HG02884 (cell line): ENCODE measurements around the gene MAP3K5.
A peak's percentile ranks its signal among the peaks of the same experiment; 100 is the strongest.

Experiments
- ATAC-seq: cut with Tn5 transposase; IDR thresholded peaks from one replicate; pipeline ENCODE4 v1.9.1; 2021; ENCODE audit warnings: mild to moderate bottlenecking, moderate library complexity; ENCODE audit not compliant: unreplicated experiment

MAP3K5 gene

DNA sequence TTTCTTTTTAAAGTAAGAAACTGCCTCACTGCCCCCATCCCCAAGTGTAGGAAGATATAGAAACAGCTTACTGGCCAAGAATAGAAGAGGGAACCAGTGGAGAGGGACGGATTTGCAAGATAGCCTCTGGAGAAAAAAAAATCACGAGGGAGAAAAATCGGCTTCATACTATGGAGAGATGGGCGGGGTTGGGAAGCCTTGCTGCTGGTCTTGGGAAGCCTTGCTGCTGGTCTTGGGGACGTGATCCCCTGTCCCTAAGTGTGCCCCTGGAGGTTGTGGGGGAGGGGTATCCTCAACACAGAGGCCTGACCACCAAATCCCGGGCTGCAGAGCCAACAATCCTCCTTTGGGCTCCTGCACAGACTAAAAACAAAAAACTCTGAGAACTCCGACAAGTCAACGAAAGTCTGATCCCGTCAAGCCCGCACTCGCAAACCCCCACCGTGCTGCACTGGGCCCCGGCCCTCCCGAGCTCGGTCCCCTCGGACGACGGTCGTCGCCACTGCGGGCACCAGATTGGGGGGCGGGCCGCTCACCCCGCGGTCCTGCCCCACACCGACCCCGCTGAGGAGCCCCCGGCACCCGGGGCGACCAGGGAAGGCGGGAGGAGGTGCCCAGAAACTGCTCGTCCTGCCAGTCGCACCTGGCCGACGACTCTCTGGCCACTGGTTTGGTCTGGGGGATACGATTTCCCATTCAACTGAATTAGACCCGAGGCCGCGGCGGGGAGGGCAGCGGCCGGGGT lies 242.8 kb downstream of the MAP3K5 start:
- ATAC-seq: peak; percentile 4

DNA sequence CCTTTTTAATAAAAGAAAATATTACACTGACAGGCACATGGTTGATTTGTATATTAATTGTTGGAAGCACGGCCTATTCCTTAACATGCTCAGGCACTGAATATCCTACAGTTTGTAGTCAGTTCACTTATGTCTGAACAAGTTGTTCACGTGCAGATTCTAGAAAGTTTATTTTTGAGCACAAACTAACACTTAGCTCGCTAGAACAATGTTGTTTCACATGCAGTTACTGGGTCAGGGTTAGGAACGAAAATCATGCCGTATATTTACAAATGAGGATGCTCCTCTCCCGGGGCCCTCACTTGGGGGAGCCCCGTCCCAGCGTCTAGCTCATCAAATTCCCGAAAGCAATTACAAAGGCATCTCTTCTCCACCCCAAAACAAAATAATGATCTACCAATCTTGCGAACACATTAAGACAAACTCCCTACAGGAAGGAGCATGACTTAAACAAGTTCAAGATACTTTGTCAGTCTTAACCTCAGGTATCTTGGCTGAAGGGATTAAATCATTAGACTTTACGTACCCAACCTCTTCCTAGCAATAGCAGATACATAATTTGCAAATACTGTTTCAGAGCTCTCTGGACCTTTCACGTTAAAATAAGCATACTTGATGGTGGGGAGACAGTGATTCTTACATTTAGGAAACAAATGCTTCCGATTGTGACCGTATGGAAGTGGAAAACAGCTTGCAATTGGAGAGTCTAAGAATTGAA lies 243.5 kb downstream of the MAP3K5 start:
- no peak for ATAC-seq

DNA sequence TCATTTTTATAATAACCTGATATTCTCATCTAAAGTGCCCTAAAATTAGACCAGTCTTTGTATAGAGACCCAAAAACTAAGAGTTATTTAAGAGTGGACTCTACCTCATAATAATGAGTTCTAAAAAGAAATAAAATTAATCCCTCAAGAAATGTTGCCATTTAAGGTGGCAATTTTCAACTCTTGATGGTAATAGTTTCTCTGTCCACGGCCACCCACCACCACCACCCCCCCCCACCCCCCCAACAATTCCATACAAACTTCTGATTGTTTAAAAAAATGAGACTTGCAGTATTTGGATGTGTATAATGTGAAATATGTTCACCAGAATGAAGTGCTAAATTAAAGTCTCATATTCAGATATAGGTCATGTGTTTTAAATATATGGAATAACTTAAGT lies 244.4 kb downstream of the MAP3K5 start:
- ATAC-seq: no peak

DNA sequence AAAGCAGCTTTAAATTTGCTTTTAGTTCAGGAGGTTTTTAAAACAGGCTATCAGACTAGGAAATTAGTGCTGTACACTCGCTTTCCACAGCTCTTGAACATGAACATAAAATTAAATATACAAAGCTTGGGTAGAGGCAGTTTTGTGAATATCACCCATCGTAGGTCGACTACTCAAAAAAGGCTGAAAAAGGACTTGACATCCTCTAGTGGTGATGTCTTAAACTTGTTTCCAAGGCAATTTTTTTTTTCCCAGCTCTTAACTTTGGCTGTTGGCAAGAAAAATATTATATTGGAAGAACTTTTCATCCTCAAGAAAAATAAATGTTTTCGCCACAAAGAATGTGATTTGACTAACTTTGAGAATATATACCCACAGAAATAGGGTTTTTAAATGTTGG lies 244.9 kb downstream of the MAP3K5 start:
- ATAC-seq: no peak

DNA sequence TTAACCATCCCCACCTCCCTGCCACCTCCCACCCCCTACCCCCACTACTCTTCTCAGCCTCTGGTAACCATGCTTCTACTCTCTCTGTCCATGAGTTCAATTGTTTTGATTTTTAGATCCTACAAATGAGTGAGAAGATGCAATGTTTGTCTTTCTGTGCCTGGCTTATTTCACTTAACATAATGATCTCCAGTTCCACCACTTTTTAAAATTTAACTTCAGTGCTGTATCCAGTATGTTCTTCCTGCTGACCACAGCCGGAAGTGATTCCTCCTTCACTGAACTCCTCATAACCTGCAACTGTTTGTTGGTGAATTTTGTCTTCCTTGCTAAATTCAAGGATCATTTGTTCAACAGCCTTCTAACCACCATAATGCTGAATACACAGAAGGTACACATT lies 245.9 kb downstream of the MAP3K5 start:
- no peak for ATAC-seq

DNA sequence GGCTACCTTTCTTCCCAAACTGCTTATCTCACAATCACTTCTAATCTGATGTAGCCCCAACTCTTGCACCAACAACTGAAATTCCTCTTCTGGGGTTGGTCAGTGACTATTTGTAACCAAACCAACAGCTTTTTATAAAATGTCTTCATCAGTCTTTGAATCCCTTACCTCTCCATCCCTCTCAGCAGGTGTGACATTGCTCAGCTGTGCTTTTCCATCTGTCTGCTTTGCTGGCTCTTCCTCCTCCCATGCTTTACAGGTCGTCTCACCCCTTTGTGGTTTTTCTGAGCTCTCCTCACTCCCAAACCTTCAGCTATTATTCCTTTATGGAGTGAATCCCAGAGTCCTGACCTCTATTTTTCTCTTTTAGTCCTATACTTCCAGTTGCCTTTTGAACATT lies 248.0 kb downstream of the MAP3K5 start:
- ATAC-seq: no peak

DNA sequence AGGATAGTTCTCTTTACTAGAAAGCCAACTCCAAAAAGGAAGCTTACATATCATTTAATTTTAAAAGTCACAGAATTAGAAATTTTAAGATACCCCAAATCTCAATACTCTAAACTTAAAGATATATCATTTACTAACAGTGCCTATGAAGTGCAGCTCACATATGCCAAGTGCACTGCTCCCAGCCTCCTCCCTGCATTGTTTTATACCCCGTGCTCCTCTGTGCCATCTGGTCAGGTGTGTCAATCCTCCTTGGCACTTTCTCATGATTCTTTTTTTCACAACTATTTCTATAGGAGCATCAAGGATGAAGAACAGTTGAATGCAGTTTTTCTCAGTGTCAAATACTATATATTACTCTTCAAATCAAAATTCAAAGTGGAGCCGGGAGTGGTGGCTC lies 250.9 kb downstream of the MAP3K5 start:
- no peak for ATAC-seq

DNA sequence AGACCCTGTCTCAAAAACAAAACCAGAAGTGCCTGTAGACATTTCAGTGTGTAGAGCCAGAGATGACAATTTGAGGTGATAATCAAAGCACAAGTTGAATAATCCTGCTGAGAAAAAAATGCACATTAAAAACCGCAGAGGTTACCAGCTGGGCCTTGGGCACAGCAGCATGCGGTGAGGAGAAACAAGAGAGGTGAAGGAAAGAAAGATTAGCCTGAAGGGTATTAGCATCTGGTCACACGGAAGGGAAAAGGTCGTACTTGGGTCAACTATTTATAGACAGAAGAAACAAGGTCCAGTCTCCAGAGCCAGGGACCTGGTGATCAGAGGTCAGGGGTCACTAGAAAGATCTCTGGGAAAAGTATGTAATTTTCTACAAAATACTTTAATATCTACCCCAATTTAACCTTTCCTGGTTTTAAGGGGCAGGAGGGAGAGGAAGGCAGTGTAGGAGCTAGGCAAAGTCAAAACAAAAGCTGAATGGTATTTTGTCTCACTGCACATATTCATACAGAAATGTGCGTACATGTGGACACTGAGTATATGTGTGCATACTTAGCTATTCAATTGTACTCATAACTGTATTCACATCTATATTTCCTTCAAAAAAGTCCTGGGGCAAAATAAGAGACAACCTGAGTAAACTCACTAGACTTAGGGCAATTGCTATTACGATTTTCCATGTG lies 252.2 kb downstream of the MAP3K5 start:
- ATAC-seq: no peak

DNA sequence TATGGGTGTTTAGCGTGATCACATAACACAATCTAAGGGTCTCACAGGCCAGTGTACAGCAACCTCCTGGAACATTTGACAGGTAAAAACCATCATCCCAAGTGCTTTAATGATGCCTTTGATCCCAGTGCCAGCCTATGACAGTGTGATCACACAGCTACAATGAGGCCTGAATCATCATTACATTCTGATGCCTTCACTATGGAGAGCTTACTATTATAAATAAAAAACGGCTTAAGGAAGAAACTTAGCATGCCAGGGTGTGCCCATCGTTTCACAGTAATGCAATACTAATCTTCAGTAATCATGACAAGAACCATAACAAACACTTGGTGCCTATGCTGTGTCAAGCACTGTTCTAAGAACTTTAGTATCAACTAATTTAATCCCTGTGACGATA lies 253.4 kb downstream of the MAP3K5 start:
- no peak for ATAC-seq

DNA sequence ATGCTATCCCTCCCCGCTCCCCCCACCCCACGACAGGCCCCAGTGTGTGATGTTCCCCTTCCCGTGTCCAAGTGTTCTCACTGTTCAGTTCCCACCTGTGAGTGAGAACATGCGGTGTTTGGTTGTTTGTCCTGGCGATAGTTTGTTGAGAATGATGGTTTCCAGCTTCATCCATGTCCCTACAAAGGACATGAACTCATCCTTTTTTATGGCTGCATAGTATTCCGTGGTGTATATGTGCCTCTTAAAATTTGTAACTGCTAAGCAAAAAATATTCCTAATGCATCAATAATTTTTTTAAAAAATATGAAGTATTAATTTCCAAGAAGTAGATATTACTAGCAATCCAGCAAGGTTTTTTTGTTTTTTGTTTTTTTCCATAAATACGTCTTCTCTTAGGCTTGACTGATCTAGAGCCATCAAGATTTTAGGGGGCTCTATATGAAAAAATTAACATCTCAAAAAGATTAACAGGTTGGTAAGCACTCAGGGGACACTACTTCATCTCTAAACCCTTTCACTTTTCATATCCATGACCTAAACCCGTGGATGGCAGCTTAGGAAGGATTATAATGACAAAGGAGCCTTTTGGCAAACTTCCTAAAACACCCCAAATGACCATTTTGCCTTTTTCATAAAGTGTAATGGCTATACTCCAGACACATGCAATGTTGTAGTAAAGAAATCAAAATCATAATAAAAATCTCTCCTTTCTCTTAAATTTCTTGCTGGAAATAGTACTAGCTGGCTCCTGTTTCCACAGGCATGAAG lies 256.2 kb downstream of the MAP3K5 start:
- ATAC-seq: no peak

DNA sequence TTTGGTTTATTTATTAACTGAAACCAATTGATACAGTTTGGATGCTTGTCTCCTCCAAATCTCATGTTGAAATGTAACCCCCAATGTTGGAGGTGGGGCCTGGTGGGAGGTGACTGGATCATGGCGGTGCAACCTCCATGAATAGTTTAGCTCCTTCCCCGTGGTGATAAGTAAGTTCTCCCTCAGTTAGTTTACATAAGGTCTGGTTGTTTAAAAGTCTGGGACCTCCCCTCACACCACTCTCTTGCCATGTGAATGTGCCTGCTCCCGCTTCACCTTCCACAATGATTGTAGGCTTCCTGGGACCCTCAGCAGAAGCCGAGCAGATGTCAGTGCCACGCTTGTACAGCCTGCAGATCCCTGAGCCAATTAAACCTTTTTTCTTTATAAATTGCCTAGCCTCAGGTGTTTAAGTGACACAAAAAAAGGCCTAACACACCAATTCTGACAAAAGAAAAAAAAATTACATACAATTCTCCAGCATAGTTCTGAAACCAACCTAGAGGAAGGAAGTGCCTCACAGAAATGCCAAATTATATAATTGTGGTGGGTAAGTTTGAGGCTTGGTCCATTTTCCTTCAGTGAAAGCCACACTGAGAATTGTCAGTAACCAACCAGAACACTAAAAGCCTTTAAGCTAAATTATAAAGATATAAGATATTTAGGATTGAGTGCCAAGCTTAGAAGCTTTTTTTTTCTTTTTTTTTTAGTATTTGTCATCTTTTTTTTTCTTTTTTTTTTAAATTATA lies 257.1 kb downstream of the MAP3K5 start:
- no peak for ATAC-seq

DNA sequence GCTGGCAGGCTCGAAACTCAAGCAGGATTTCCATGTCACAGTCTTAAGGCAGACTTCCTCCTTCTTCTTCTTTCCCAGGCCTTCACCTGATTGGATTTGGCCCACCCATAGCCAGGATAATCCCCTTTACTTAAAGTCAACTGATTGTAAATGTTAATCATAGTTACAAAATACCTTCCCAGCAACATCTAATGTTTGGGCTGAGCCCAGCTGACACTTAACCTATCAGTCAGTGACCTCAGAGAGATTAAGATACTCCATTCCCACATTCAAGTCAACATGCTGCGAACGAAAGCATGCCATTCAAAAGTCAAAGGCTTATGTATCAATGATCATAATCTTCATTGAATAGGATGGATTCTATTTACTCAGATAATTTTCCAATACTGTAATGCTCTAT lies 258.0 kb downstream of the MAP3K5 start:
- ATAC-seq: no peak

DNA sequence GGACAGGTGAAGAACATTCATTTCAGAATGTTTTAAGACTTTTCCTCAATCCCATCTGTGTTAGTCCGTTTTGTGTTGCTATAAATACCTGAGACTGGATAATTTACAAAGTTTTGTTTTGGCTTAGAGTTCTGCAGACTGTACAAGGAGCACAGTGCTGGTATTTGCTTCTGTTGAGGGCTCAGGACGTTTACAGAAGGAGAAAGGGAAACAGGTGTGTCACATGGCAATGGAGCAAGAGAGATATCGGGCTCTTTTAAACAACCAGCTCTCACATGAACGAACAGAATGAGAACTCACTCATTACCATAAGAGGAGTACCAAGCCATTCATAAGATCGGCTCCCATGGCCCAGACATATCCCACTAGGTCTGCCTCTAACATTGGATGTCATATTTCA lies 258.8 kb downstream of the MAP3K5 start:
- no peak for ATAC-seq

DNA sequence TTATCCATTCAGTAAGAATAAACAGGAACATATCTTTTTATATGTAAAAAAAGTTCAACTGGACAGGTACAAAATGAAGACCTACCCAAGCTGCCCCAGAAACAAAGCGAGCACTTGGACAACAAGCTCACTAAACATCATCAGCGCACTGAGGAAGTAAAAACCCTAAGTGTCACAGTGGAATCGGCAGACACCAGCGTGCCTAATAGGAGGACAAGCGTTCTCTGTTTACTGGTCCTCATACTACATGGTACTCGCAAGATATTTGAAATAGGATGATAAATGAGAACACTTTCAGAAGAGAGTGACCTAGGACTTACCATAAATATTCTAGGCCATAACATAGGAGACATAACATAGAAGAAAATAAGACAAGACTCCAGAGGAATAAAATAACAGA lies 260.2 kb downstream of the MAP3K5 start:
- ATAC-seq: no peak

DNA sequence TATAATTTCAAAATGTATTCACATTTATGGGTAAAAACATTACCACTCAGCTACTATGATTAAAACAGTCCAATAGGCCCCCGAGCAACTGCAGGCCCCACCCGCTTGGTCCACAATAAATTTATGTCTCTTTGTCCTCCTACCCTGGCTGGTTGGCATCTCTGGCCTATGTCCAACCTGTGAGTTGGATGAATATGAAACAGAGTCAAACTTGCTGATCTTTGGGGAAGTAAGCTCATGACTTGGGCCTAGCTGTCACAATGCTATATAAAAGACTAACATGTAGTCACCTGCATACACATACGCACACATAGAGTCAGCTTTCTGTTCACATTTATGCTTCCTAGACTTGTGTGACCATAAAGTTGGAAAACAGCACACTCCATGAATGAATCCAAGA lies 262.6 kb downstream of the MAP3K5 start:
- no peak for ATAC-seq

DNA sequence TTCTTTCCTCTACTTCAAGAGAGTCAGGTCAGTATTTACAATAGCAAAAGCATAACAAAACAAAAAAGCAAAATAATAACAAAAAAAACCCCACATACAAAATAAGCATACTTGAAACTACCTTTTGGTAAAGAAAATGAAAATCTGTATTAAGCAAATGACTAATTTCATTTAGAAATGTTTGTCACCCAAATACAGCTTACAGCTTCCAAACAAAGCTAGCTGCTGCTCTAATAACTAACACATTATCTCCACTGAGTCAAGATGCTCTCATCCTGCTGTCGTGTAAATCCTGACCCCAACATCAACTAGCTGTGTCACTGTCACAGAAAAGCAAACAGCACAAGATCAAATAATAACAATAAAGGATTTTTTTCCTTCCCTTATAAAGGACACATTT lies 263.8 kb downstream of the MAP3K5 start:
- no peak for ATAC-seq

DNA sequence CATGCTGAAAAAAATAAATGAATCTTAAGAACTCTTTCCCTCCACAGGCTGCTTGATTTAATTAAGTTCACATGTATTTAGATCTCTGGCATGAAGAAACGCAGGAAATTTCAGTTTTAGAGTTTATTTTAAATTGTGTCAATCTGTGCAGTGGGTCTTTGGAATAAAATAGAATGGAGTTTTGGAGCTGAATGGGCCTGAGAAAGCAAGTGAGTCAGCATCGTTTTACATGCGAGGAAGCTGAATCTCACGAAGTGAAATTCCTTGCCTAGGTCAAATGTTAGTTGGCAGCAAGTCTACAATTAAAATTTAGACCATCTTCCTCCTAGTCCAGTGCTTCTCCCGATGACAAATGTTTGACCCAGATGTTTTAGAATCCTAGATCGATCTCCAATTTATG lies 264.4 kb downstream of the MAP3K5 start:
- ATAC-seq: no peak

DNA sequence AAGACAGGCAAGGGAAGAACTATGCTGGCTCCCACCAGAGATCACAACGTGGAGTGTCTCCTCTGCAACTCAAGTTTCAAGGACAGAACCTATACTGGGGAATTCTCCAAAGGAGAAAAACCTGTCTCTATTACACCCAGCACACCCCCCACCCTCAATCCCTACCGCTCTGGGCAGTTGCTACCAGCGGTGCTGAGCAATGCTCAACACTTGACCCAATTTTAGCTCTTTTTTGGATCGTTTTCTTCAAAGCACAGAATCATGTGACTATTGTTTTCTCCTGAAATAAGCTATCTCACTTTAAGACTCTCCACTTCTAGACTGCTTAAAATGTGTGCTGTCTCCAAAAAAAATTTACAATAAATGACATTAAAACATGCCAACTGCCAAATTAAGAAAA lies 265.3 kb downstream of the MAP3K5 start:
- no peak for ATAC-seq

DNA sequence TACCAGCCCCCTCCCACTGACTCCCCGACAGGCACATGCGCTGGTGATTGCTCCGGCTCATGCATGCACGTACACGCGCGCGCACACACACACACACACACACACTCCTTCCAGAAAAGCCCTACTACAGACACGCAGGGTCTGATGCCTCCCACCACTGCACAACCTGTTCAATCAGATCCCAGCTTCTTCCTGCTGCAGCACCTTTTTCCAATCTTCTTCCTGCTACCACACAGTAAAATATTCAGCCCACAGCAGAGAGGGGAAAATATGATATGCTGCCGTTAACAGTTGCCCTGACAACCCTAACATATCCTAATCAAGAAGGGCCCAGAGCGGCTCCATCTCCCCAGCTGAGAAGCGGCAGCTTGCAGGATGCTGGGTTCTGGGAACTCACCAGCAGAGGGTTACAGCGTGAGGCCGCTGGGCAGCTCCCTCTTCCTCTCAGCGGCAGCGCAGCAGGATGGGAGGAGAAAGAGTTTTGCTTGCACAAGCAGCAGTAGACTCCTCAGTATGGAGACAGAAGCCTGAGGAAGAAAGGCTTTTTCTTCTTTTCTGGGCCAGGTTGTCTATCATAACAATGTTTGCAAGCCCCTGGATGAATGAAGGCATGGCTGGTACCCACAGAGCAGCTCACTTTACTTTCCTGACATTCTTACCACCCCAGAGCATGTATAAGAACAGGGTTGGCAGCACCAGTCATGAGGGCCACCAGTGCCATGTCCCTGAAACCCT lies 265.9 kb downstream of the MAP3K5 start:
- ATAC-seq: no peak

DNA sequence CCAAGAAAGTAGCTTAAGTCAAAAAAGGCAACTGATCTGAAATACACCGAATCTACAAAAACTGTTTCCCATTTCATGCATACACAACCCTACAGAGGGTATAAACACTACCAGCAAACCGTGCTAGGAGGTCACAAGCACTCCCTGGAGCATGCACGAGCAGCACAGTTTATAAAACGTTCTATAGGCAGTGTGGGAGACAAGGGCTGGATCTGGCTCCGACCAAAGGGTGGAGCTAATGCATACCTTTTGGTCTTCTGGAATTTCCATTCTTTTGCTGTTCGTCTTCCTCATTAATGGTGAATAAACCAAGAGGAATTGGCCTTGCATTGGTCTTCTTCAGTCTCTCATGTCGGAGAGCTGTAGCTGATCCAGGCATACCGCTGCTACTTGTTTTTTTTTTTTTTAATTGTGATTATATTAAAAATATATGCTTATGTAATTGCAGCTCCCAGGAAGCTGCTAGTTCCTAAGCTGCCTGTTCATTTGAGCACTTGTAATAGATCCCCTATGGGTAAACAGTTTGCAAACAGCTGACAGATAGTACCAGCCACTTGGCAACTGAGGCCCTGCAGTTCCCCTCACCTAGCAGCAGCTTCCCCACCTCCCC lies 266.6 kb downstream of the MAP3K5 start:
- no peak for ATAC-seq
